ENCODE data around the gene CIAO3. TPM values are rescaled to one million over a fixed set of nuclear protein-coding genes. Genes with fewer than 3 reads are reported as not detected.

CIAO3 gene
- total RNA-seq, 1 experiment from 2014 or later, result 44.5 TPM

- TF ChIP-seq, protein P1, sequence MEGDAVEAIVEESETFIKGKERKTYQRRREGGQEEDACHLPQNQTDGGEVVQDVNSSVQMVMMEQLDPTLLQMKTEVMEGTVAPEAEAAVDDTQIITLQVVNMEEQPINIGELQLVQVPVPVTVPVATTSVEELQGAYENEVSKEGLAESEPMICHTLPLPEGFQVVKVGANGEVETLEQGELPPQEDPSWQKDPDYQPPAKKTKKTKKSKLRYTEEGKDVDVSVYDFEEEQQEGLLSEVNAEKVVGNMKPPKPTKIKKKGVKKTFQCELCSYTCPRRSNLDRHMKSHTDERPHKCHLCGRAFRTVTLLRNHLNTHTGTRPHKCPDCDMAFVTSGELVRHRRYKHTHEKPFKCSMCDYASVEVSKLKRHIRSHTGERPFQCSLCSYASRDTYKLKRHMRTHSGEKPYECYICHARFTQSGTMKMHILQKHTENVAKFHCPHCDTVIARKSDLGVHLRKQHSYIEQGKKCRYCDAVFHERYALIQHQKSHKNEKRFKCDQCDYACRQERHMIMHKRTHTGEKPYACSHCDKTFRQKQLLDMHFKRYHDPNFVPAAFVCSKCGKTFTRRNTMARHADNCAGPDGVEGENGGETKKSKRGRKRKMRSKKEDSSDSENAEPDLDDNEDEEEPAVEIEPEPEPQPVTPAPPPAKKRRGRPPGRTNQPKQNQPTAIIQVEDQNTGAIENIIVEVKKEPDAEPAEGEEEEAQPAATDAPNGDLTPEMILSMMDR (IDR thresholded peaks at IDR 0.05; ENCODE audit: insufficient read depth in 1 of 2, low read depth in 1 of 2, low read length in 1 of 2, severe bottlenecking in 1 of 2, unreplicated experiment in 1 of 2), result no peak
- intact Hi-C loops (cut with micrococcal nuclease; ENCODE audit: unreplicated experiment), result no loop called here
- Mint-ChIP-seq H3K27ac (ENCODE audit: unreplicated experiment) (peak overlapping the region; percentile 95), H3K36me3 (ENCODE audit: insufficient read depth, unreplicated experiment) (peaks cover 26% of the 10 kb centered on the region), H3K4me1 (ENCODE audit: low read depth, unreplicated experiment) (peaks cover 7% of the 10 kb centered on the region), H3K4me3 (ENCODE audit: unreplicated experiment) (peak overlapping the region; percentile 87), H3K27me3 (ENCODE audit: insufficient read depth, unreplicated experiment) (no peaks in the 10 kb centered on the region), H3K9me3 (ENCODE audit: unreplicated experiment) (no peaks in the 10 kb centered on the region)
- no peak for DNase-seq
- Histone ChIP-seq H3K4me3 (ENCODE audit: low read depth, low read length) (peak overlapping the region; percentile 65), H3K9me3 (no peaks in the 10 kb centered on the region), H3K27me3 (replicated peaks; ENCODE audit: control insufficient read depth, insufficient read depth, low read length) (no peaks in the 10 kb centered on the region), H3K4me1 (peaks cover 22% of the 10 kb centered on the region; the same call in 1 of the 2 replicates), H3K36me3 (ENCODE audit: control insufficient read depth, insufficient read depth, low read length) (no peaks in the 10 kb centered on the region)
- CTCF ChIA-PET, result interaction anchor here (0.6 kb wide), 1 partner anchor 22 kb away, joined by 3 read pairs; the partner anchor contains the start of gene RHOT2
- POLR2A ChIA-PET, result interaction anchor here (0.6 to 1.4 kb wide), 2 partner anchors 9 to 573 kb away, joined by 3 to 6 read pairs; partner anchors contain the start of gene STUB1
- no TSS peak for BruUV-seq (replicated peaks)
These were observed 51.5 kb downstream of the CIAO3 start for GRCh38 chr16:689175-689897.

DNA sequence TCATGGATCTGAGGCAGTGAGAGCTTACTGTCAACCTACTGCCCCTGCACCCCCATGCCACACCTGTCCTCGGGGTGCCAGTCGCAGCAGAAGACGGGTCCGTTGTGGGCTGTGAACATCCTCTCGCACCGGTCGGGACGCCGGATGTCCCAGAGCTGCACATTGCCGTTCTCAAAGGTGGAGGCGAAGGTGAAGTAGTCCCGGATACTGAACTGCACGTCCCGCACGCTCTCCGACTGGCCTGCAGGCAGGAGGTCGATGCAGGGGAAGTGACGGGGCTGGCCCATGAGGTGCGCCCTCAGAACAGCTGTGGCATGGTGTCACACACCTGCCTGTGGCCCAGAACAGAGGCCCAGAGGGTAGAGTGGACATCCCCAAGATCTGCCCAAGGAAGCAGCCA lies 53.3 kb downstream of the CIAO3 start:
- no peak overlapping the region for H3K27ac Mint-ChIP-seq (ENCODE audit: unreplicated experiment)
- ChIA-PET POLR2A (interaction anchor here (1.3 kb wide), 1 partner anchor 34 kb away, joined by 6 read pairs; the partner anchor contains the start of gene ANTKMT), CTCF (no interaction called here)
- Histone ChIP-seq H3K9me3 (no peaks in the 10 kb centered on the region), H3K4me3 (ENCODE audit: low read depth, low read length) (no peak overlapping the region), H3K27me3 (replicated peaks; ENCODE audit: control insufficient read depth, insufficient read depth, low read length) (no peaks in the 10 kb centered on the region), H3K4me1 (peaks cover 23% of the 10 kb centered on the region), H3K36me3 (ENCODE audit: control insufficient read depth, insufficient read depth, low read length) (0 out of 2 replicates have a peak, but pooled peaks cover 1% of the 10 kb centered on the region)
- H3K4me1 Mint-ChIP-seq (ENCODE audit: low read depth, unreplicated experiment), result peaks cover 7% of the 10 kb centered on the region
- H3K9me3 Mint-ChIP-seq (ENCODE audit: unreplicated experiment), result no peaks in the 10 kb centered on the region
- intact Hi-C loops (cut with micrococcal nuclease; ENCODE audit: unreplicated experiment), result no loop called here
- H3K4me3 Mint-ChIP-seq (ENCODE audit: unreplicated experiment), result no peak overlapping the region
- no TSS peak for BruUV-seq (replicated peaks)
- TF ChIP-seq, protein P1 (IDR thresholded peaks at IDR 0.05; ENCODE audit: insufficient read depth in 1 of 2, low read depth in 1 of 2, low read length in 1 of 2, severe bottlenecking in 1 of 2, unreplicated experiment in 1 of 2), result no peak
- H3K27me3 Mint-ChIP-seq (ENCODE audit: insufficient read depth, unreplicated experiment), result no peaks in the 10 kb centered on the region
- DNase-seq, result no peak
- peaks cover 44% of the 10 kb centered on the region for H3K36me3 Mint-ChIP-seq (ENCODE audit: insufficient read depth, unreplicated experiment)

- Mint-ChIP-seq H3K4me1 (ENCODE audit: low read depth, unreplicated experiment) (peaks cover 7% of the 10 kb centered on the region), H3K36me3 (ENCODE audit: insufficient read depth, unreplicated experiment) (peaks cover 53% of the 10 kb centered on the region), H3K27me3 (ENCODE audit: insufficient read depth, unreplicated experiment) (no peaks in the 10 kb centered on the region), H3K9me3 (ENCODE audit: unreplicated experiment) (no peaks in the 10 kb centered on the region), H3K27ac (ENCODE audit: unreplicated experiment) (peak overlapping the region; percentile 84), H3K4me3 (ENCODE audit: unreplicated experiment) (no peak overlapping the region)
- intact Hi-C loops (cut with micrococcal nuclease; ENCODE audit: unreplicated experiment), result no loop called here
- H3K36me3 ChIP-seq (ENCODE audit: control insufficient read depth, insufficient read depth, low read length), result 0 out of 2 replicates have a peak, but pooled peaks cover 4% of the 10 kb centered on the region
- no peaks in the 10 kb centered on the region for H3K27me3 ChIP-seq (replicated peaks; ENCODE audit: control insufficient read depth, insufficient read depth, low read length)
- no peaks in the 10 kb centered on the region for H3K9me3 ChIP-seq
- POLR2A ChIA-PET, result interaction anchor here (1.3 kb wide), 1 partner anchor 35 kb away, joined by 6 read pairs; the partner anchor contains the start of gene ANTKMT
- TF ChIP-seq, protein P1 (IDR thresholded peaks at IDR 0.05; ENCODE audit: insufficient read depth in 1 of 2, low read depth in 1 of 2, low read length in 1 of 2, severe bottlenecking in 1 of 2, unreplicated experiment in 1 of 2), result no peak
- BruUV-seq (replicated peaks), result no TSS peak
- no peak overlapping the region for H3K4me3 ChIP-seq (ENCODE audit: low read depth, low read length)
- CTCF ChIA-PET, result interaction anchor here (0.7 kb wide), 1 partner anchor 12 kb away, joined by 3 read pairs; no protein-coding TSS in a partner anchor
- H3K4me1 ChIP-seq, result peaks cover 27% of the 10 kb centered on the region
- DNase-seq, result no peak
These were observed 54.1 kb downstream of the CIAO3 start for GRCh38 chr16:686459-687260.
